ENCODE measurements around the gene KDM1B. TPM values are rescaled to one million over a fixed set of nuclear protein-coding genes. Genes with fewer than 3 reads are reported as not detected.
A peak's percentile ranks its signal among the peaks of the same experiment; 100 is the strongest.

The KDM1B gene
- total and polyA plus RNA-seq, 2 donors (not counting 3 experiments of a cell fraction or from before 2014, with no cell fraction given), result 3.0 to 10.8 TPM

GRCh38 chr6:18160911-18161310 is 5.7 kb downstream of the KDM1B start:
- Histone ChIP-seq H3K27me3 (ENCODE audit: control insufficient read depth in 2 of 2, insufficient read depth in 2 of 2, low read length in 2 of 2) (no peaks in the 10 kb centered on the region), H4K20me1 (replicated peaks; ENCODE audit: control insufficient read depth, extremely low read depth, insufficient read depth, low read length) (no peaks in the 10 kb centered on the region), H3K27ac (ENCODE audit: insufficient read depth, low read depth, low read length) (no peak overlapping the region), H3K9me1 (replicated peaks; ENCODE audit: control insufficient read depth, extremely low read depth, insufficient read depth, low read length) (no peaks in the 10 kb centered on the region), H2AFZ (ENCODE audit: low read depth, low read length) (no peak overlapping the region), H3K9me3 (replicated peaks; ENCODE audit: control insufficient read depth, insufficient read depth, low read length) (no peaks in the 10 kb centered on the region), H3K4me2 (ENCODE audit: insufficient read depth, low read length) (no peak overlapping the region), H3K36me3 (ENCODE audit: control insufficient read depth in 2 of 2, extremely low read depth in 1 of 2, insufficient read depth in 2 of 2, low read length in 2 of 2) (peaks cover 0 to 3% of the 10 kb centered on the region in 2 experiments), H3K4me3 (replicated peaks in 1 of 3; ENCODE audit: insufficient read depth in 1 of 3, low read depth in 1 of 3, low read length in 3 of 3) (no peak overlapping the region), H3K9ac (replicated peaks; ENCODE audit: extremely low read depth, insufficient read depth, low read length) (no peak overlapping the region), H3K79me2 (ENCODE audit: control insufficient read depth, insufficient read depth, low read length) (no peaks in the 10 kb centered on the region), H3K4me1 (ENCODE audit: control insufficient read depth, extremely low read depth, insufficient read depth, low read length) (peaks cover 4% of the 10 kb centered on the region)
- dilution Hi-C loops (cut with MboI; ENCODE audit: extremely low pct_ligation_motif_present, low sequenced_read_pairs), result no loop called here
- intact Hi-C loops (cut with micrococcal nuclease), result no loop called here
- CTCF ChIA-PET, result no interaction called here
- TF ChIP-seq CTCF (IDR thresholded peaks at IDR 0.05; ENCODE audit: extremely low read depth in 1 of 2, insufficient read depth in 1 of 2, low read depth in 1 of 2, low read length in 2 of 2) (no peak), EZH2 (IDR thresholded peaks at IDR 0.05; ENCODE audit: borderline replicate concordance, low read depth, low read length, severe bottlenecking) (no peak), MYC (IDR thresholded peaks at IDR 0.05; ENCODE audit: low read depth, low read length) (no peak), POLR2A (IDR thresholded peaks at IDR 0.05; ENCODE audit: low read depth, low read length) (no peak), FOS (IDR thresholded peaks at IDR 0.05; ENCODE audit: borderline replicate concordance, insufficient read depth, low read length) (no peak), MAX (IDR thresholded peaks at IDR 0.05; ENCODE audit: insufficient read depth, insufficient read length) (no peak), JUN (IDR thresholded peaks at IDR 0.05; ENCODE audit: borderline replicate concordance, insufficient read depth, insufficient read length, low read depth) (no peak), POLR2AphosphoS5 (IDR thresholded peaks at IDR 0.05; ENCODE audit: insufficient read depth, low read depth, low read length) (no peak), GATA2 (IDR thresholded peaks at IDR 0.05; ENCODE audit: insufficient read depth, insufficient read length, low read depth, low read length) (no peak)
- DNase-seq (ENCODE audit: low read depth, low spot score), result no peak
- no TSS peak for BruUV-seq (replicated peaks)
- POLR2A ChIA-PET, result no interaction called here
- peak; percentile 26 for FAIRE-seq
